ENCODE results near the gene N4BP2. TPM values are rescaled to one million over a fixed set of nuclear protein-coding genes. Genes with fewer than 3 reads are reported as not detected.
A peak's percentile ranks its signal among the peaks of the same experiment; 100 is the strongest.

Gene N4BP2
- total RNA-seq, 1 donor from 2014 or later: 9.8 TPM

DNA sequence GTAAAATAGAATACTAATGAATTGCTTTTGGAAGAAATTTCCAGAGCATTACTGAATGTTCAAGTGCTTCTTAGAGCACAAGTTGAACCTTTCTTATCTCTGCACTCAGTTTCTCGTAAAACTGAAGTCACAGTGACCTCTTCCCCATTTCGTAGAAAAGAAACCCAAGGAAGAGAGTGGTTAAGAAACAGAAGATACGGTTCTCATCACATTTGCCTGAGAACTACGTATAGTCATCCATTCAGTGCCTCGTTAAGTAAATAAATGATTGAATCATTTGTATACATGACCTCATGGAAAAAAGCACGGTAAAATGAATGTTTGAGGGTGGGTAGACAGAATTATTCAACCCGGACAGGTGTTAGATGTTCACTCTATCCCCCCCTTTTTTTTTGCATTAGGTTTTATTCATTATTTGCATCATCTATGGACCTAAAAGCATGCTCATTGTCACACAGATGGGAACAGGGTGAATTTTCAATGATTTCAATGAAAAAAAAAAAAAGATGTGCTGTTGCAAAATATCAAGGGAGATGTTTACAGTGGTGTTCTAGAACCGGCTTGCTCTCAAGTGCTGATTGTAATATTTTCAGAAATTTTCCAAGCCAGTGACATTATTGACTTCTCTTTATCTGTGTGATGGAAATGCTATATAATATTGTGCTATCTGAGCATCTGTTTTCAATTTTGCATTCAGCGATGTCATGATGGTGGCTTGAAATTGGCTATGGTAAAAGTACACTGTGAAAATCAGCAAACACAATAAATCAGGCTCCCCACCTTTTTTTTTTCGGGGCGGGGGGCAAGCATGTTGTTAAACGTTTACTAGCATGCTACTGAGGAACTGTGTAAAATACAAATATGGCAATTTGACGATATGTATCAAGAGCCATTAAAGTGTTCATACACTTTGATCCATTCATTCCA, 144.5 kb downstream of the N4BP2 start:
- Histone ChIP-seq H3K4me3 (peak overlapping the region; percentile 42), H3K9me3 (no peaks in the 10 kb centered on the region), H3K36me3 (no peaks in the 10 kb centered on the region), H3K4me1 (peaks cover 7% of the 10 kb centered on the region), H3K27ac (peak overlapping the region; percentile 69), H3K27me3 (no peaks in the 10 kb centered on the region)
- no peak for DNase-seq
- ATAC-seq: peak; percentile 49
- intact Hi-C loops (cut with DNase I): no loop called here
- TF ChIP-seq, protein P1, sequence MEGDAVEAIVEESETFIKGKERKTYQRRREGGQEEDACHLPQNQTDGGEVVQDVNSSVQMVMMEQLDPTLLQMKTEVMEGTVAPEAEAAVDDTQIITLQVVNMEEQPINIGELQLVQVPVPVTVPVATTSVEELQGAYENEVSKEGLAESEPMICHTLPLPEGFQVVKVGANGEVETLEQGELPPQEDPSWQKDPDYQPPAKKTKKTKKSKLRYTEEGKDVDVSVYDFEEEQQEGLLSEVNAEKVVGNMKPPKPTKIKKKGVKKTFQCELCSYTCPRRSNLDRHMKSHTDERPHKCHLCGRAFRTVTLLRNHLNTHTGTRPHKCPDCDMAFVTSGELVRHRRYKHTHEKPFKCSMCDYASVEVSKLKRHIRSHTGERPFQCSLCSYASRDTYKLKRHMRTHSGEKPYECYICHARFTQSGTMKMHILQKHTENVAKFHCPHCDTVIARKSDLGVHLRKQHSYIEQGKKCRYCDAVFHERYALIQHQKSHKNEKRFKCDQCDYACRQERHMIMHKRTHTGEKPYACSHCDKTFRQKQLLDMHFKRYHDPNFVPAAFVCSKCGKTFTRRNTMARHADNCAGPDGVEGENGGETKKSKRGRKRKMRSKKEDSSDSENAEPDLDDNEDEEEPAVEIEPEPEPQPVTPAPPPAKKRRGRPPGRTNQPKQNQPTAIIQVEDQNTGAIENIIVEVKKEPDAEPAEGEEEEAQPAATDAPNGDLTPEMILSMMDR (IDR thresholded peaks at IDR 0.05): no peak

DNA sequence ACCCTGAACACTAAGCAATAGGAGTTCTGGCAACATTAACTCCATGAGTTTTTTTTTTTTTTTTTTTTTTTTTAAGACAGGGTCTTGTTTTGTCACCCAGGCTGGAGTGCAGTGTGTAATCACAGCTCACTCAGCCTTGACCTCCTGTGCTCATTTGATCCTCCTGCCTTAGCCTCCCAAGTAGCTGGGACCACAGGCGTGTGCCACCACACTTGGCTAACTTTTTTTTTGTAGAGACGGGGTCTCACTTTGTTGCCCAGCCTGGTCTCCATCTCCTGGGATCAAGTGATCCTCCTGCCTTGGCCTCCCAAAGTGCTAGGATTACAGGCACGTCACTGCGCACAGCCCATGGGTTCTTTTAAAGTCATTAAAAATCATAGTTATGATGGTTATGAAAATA, 145.2 kb downstream of the N4BP2 start:
- H3K27ac ChIP-seq: peak overlapping the region; percentile 69
- no peaks in the 10 kb centered on the region for H3K27me3 ChIP-seq
- DNase-seq: no peak
- ATAC-seq: no peak
- no peaks in the 10 kb centered on the region for H3K9me3 ChIP-seq
- peaks cover 7% of the 10 kb centered on the region for H3K4me1 ChIP-seq
- TF ChIP-seq, protein P1 (IDR thresholded peaks at IDR 0.05): no peak
- no peaks in the 10 kb centered on the region for H3K36me3 ChIP-seq
- peak overlapping the region; percentile 42 for H3K4me3 ChIP-seq
- intact Hi-C loops (cut with DNase I): no loop called here

DNA sequence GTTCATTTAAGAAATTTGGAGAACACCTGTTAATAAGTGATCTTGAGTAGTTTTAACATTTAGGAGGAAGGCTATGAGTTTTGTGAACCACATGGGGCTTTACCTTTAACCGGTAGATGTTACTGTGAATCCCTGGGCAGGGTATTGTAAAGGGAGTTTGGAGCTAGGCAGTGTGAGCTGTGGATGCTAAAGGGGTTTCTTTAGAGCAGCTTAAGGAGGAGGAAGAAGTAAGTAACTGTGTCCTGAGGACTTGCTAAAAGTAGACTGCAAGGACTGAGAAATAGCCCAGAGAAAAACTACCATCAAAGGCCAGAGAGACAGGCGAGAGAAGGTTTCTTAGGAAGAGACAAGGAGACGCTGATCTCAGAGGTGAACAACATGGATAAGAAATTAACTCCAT, 145.8 kb downstream of the N4BP2 start:
- TF ChIP-seq, protein P1 (IDR thresholded peaks at IDR 0.05): no peak
- ATAC-seq (no peak), DNase-seq (no peak)
- Histone ChIP-seq H3K4me1 (peaks cover 7% of the 10 kb centered on the region), H3K9me3 (no peaks in the 10 kb centered on the region), H3K27me3 (no peaks in the 10 kb centered on the region), H3K4me3 (no peak overlapping the region), H3K36me3 (no peaks in the 10 kb centered on the region), H3K27ac (no peak overlapping the region)
- intact Hi-C loops (cut with DNase I): no loop called here

DNA sequence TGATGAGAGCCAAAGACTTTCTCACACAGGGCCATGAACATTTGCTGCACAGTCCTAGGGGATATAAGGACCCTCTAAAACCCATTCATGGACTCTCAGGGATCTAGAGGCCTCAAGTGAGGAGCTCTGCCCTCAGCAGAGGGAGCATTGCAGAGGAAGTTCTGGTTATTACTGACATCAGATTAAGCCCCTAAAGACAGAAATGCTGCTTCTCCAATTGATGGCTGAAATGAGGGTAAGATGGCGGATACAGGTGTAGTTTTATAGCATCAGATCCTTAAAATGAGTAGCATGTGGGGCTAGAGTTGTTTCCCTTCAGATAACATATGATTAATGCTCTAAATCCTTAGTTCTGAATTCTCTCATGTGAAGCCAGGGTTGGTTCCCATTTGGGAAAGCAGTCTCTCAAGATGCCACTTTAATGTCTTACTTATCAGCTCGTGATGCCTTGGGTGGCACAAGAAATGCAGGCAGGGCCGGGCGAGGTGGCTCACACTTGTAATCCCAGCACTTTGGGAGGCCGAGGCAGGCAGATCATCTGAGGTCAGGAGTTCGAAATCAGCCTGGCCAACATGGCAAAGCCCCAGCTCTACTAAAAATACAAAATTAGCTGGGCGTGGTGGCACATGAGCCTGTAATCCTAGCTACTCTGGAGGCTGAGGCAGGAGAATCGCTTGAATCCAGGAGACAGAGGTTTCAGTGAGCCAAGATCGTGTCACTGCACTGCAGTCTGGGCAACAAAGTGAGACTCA, 148.0 kb downstream of the N4BP2 start:
- H3K4me1 ChIP-seq: peaks cover 7% of the 10 kb centered on the region
- TF ChIP-seq, protein P1 (IDR thresholded peaks at IDR 0.05): no peak
- no peaks in the 10 kb centered on the region for H3K9me3 ChIP-seq
- H3K4me3 ChIP-seq: peak overlapping the region; percentile 4
- DNase-seq (no peak), ATAC-seq (no peak)
- peak overlapping the region; percentile 61 for H3K27ac ChIP-seq
- intact Hi-C loops (cut with DNase I): no loop called here
- H3K27me3 ChIP-seq: no peaks in the 10 kb centered on the region
- no peaks in the 10 kb centered on the region for H3K36me3 ChIP-seq

DNA sequence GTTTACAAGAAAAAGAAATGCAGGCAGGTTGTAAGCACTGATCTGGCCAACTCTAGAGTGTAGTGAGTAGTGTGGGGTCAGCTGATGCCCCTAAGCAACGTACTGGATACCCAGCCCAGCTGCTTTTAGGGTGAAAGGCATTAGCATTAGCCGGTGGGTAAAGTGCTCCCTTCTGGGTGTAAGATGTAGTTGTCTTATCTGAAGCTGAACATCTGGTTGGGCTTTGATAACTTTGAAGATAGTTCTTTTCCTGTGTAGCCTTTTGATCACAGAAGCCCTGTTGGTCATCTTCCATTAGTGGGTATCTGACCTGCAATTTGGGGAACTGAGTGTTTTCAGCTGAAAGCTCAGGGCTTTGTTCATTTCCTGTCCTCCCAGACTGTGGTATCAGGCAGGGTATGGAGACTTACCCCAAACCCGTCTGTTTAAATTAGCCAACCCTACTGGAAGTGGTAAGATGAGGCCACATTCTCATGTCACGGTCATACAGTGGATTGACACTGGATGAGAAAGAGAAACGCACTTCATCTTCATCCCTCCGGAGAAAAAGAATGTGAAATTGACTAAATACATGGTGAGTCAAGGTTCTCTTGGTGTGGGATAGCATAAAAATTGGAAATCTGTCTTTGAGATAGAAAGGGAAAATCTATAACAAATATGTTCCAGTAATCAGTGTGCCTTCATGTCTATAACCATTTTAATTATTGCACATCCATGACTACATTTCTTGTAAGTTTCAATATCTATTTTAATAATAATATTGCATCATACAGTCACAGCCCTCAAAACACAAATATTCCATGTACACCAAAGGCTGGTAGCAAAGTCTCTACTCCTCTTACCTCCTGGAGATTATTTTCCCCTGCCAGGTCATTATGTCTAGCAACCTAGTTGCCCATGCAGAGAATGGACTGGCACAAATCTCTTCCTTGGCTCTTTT, 148.9 kb downstream of the N4BP2 start:
- no peaks in the 10 kb centered on the region for H3K36me3 ChIP-seq
- intact Hi-C loops (cut with DNase I): no loop called here
- TF ChIP-seq, protein P1 (IDR thresholded peaks at IDR 0.05): no peak
- ATAC-seq: peak; percentile 91
- DNase-seq: no peak
- H3K4me3 ChIP-seq: peak overlapping the region; percentile 18
- peak overlapping the region; percentile 61 for H3K27ac ChIP-seq
- H3K4me1 ChIP-seq: peaks cover 7% of the 10 kb centered on the region
- no peaks in the 10 kb centered on the region for H3K27me3 ChIP-seq
- no peaks in the 10 kb centered on the region for H3K9me3 ChIP-seq
